ENCODE data around the gene MUC5AC.
"Not testable (repeated sequence)": the region's sequence is repeated elsewhere in the genome, so short reads cannot be mapped to it uniquely, and the experiment has no call there.

MUC5AC gene

GRCh38 chr11:1177771-1178090, 20.0 kb downstream of the MUC5AC start:
- no peak for DNase-seq (ENCODE audit: low read depth)

- no peak for DNase-seq (ENCODE audit: low read depth)
These were observed 20.6 kb downstream of the MUC5AC start for GRCh38 chr11:1178201-1178885.

GRCh38 chr11:1178906-1179305, 21.2 kb downstream of the MUC5AC start:
- no peak for DNase-seq (ENCODE audit: low read depth)

GRCh38 chr11:1179641-1180040, 21.9 kb downstream of the MUC5AC start:
- no peak for DNase-seq (ENCODE audit: low read depth)

- DNase-seq (ENCODE audit: low read depth), result no peak
These were observed 22.4 kb downstream of the MUC5AC start for GRCh38 chr11:1180171-1180570.

- DNase-seq (ENCODE audit: low read depth), result no peak
These were observed 23.2 kb downstream of the MUC5AC start for GRCh38 chr11:1180947-1181391.

- no peak for DNase-seq (ENCODE audit: low read depth)
These were observed 23.7 kb downstream of the MUC5AC start for GRCh38 chr11:1181420-1181819.

- DNase-seq (ENCODE audit: low read depth), result no peak
These were observed 24.2 kb downstream of the MUC5AC start for GRCh38 chr11:1181853-1182535.

GRCh38 chr11:1184139-1184538, 26.4 kb downstream of the MUC5AC start:
- not testable (repeated sequence) for DNase-seq (ENCODE audit: low read depth)

- DNase-seq (ENCODE audit: low read depth), result not testable (repeated sequence)
These were observed 30.8 kb downstream of the MUC5AC start for GRCh38 chr11:1188451-1189130.

GRCh38 chr11:1189816-1190215, 32.1 kb downstream of the MUC5AC start:
- DNase-seq (ENCODE audit: low read depth), result not testable (repeated sequence)

GRCh38 chr11:1191786-1192470, 34.2 kb downstream of the MUC5AC start:
- DNase-seq (ENCODE audit: low read depth), result not testable (repeated sequence)

- no peak for DNase-seq (ENCODE audit: low read depth)
These were observed 35.1 kb downstream of the MUC5AC start for GRCh38 chr11:1192741-1193325.

- no peak for DNase-seq (ENCODE audit: low read depth)
These were observed 35.8 kb downstream of the MUC5AC start for GRCh38 chr11:1193326-1194230.

GRCh38 chr11:1194231-1194976, 36.7 kb downstream of the MUC5AC start:
- DNase-seq (ENCODE audit: low read depth), result no peak

GRCh38 chr11:1194977-1195681, 37.4 kb downstream of the MUC5AC start:
- no peak for DNase-seq (ENCODE audit: low read depth)

GRCh38 chr11:1195682-1196515, 38.1 kb downstream of the MUC5AC start:
- DNase-seq (ENCODE audit: low read depth), result no peak

GRCh38 chr11:1196516-1197391, 39.0 kb downstream of the MUC5AC start:
- no peak for DNase-seq (ENCODE audit: low read depth)

All from GM04503 (cell line).